Measurements from ENCODE around the gene SORL1. TPM values are rescaled to one million over a fixed set of nuclear protein-coding genes. Genes with fewer than 3 reads are reported as not detected.

Gene SORL1
- total and polyA plus RNA-seq, 2 of the 8 experiments (the other 6 are each of a cell fraction or from before 2014, with no cell fraction given), result 38.1 to 65.5 TPM

GRCh38 chr11:121417607-121418006 is 34.5 kb upstream of the SORL1 start:
- H3K79me2 ChIP-seq (ENCODE audit: control insufficient read depth in 1 of 2, insufficient read depth in 2 of 2, low read length in 2 of 2), result no peaks in the 10 kb centered on the region
- no peak overlapping the region for H2BK15ac ChIP-seq (ENCODE audit: low read length)
- no peak overlapping the region for H3K23ac ChIP-seq (ENCODE audit: insufficient read length)
- H3K18ac ChIP-seq (ENCODE audit: extremely low read depth, low read length), result no peak overlapping the region
- H4K20me1 ChIP-seq (replicated peaks in 1 of 2; ENCODE audit: control insufficient read depth in 1 of 2, insufficient read depth in 2 of 2, low read length in 2 of 2), result no peaks in the 10 kb centered on the region
- H4K8ac ChIP-seq (ENCODE audit: extremely low read depth, insufficient read depth, low read length), result no peak overlapping the region
- 0 out of 2 replicates have a peak overlapping the region, but pooled peaks have one; percentile 83 for H2AFZ ChIP-seq (ENCODE audit: low read length)
- no peak overlapping the region for H3K4me3 ChIP-seq (ENCODE audit: extremely low read depth in 1 of 4, insufficient read depth in 2 of 4, low read depth in 3 of 4, low read length in 4 of 4)
- no peak for DNase-seq (ENCODE audit: low read depth in 1 of 2, low spot score in 2 of 2)
- peaks cover 0 to 4% (median 0%) of the 10 kb centered on the region in 4 experiments; a peak in 2 of 7 replicates for H3K4me1 ChIP-seq (replicated peaks in 1 of 4; ENCODE audit: control insufficient read depth in 3 of 4, insufficient read depth in 4 of 4, low read length in 3 of 4)
- ChIA-PET POLR2A (ENCODE audit: partially characterized antibody) (interaction anchor here (0.9 kb wide), 1 partner anchor 10 kb away, joined by 3 read pairs; no protein-coding TSS in a partner anchor), CTCF (ENCODE audit: partially characterized antibody) (interaction anchor here (0.6 to 1.4 kb wide), 7 partner anchors 10 to 846 kb away, joined by 3 to 4 read pairs (median 3); no protein-coding TSS in a partner anchor)
- H3K56ac ChIP-seq (replicated peaks; ENCODE audit: insufficient read length, low read depth, low read length), result no peak overlapping the region
- H2AK5ac ChIP-seq (ENCODE audit: low read depth, low read length), result no peak overlapping the region
- no peaks in the 10 kb centered on the region for H3K36me3 ChIP-seq (ENCODE audit: control insufficient read depth in 2 of 4, insufficient read depth in 4 of 4, low read length in 3 of 4)
- no peak overlapping the region for H2BK120ac ChIP-seq (replicated peaks; ENCODE audit: low read depth, low read length)
- H3K9me3 ChIP-seq (ENCODE audit: insufficient read depth in 2 of 2, low read depth in 1 of 2, low read length in 1 of 2), result no peaks in the 10 kb centered on the region
- H3K23me2 ChIP-seq (ENCODE audit: low read depth, low read length), result no peaks in the 10 kb centered on the region
- no peaks in the 10 kb centered on the region for H3K79me1 ChIP-seq (ENCODE audit: low read depth, low read length)
- H3K27me3 ChIP-seq (replicated peaks in 1 of 4; ENCODE audit: control insufficient read depth in 3 of 4, extremely low read depth in 1 of 4, insufficient read depth in 3 of 4, low read length in 3 of 4), result no peaks in the 10 kb centered on the region
- H3K14ac ChIP-seq (ENCODE audit: insufficient read length), result no peak overlapping the region
- 0 out of 2 replicates have a peak overlapping the region, but pooled peaks have one; percentile 71 for H2BK12ac ChIP-seq (ENCODE audit: low read depth, low read length)
- H4K5ac ChIP-seq (ENCODE audit: insufficient read length, low read depth, low read length), result no peak overlapping the region
- H2BK5ac ChIP-seq (ENCODE audit: low read depth, low read length), result no peak overlapping the region
- H3K4me2 ChIP-seq (ENCODE audit: insufficient read depth in 1 of 2, low read depth in 2 of 2, low read length in 2 of 2), result no peak overlapping the region
- no peak overlapping the region for H2BK20ac ChIP-seq (ENCODE audit: low read length)
- WGBS, 2 experiments (ENCODE audit: extremely low coverage in 1 of 2, insufficient coverage in 1 of 2, insufficient read length in 1 of 2, insufficient replicate concordance in 2 of 2, low coverage in 1 of 2, low lambda C conversion rate in 2 of 2, missing lambda C conversion rate in 1 of 2), result 93% methylated on average over 2 of the region's 2 CpGs; no CpG with 5 or more reads in 1 of the 2 experiments
- no peak overlapping the region for H4K91ac ChIP-seq (replicated peaks; ENCODE audit: insufficient read length, low read length)
- H3K4ac ChIP-seq (replicated peaks; ENCODE audit: insufficient read length, low read depth, low read length), result no peak overlapping the region
- no peak overlapping the region for H3K27ac ChIP-seq (ENCODE audit: low read depth, low read length)
- no peak for FAIRE-seq
- H3K9ac ChIP-seq (replicated peaks in 1 of 4; ENCODE audit: extremely low read depth in 1 of 4, low read depth in 3 of 4, low read length in 3 of 4), result no peak overlapping the region
- TF ChIP-seq, protein P1, sequence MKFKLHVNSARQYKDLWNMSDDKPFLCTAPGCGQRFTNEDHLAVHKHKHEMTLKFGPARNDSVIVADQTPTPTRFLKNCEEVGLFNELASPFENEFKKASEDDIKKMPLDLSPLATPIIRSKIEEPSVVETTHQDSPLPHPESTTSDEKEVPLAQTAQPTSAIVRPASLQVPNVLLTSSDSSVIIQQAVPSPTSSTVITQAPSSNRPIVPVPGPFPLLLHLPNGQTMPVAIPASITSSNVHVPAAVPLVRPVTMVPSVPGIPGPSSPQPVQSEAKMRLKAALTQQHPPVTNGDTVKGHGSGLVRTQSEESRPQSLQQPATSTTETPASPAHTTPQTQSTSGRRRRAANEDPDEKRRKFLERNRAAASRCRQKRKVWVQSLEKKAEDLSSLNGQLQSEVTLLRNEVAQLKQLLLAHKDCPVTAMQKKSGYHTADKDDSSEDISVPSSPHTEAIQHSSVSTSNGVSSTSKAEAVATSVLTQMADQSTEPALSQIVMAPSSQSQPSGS (IDR thresholded peaks at IDR 0.05; ENCODE audit: low read length), result no peak
- TF ChIP-seq NRF1 (IDR thresholded peaks at IDR 0.05; ENCODE audit: low read depth, low read length), result no peak
- TF ChIP-seq GTF2F1 (IDR thresholded peaks at IDR 0.05; ENCODE audit: borderline replicate concordance, low read depth, low read length), result no peak
- TF ChIP-seq, protein P2, sequence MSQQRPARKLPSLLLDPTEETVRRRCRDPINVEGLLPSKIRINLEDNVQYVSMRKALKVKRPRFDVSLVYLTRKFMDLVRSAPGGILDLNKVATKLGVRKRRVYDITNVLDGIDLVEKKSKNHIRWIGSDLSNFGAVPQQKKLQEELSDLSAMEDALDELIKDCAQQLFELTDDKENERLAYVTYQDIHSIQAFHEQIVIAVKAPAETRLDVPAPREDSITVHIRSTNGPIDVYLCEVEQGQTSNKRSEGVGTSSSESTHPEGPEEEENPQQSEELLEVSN (IDR thresholded peaks at IDR 0.05), result no peak
- no peak for TF ChIP-seq JUND (IDR thresholded peaks at IDR 0.05; ENCODE audit: low read length)
- no peak for TF ChIP-seq ASH2L (IDR thresholded peaks at IDR 0.05; ENCODE audit: low read length)
- TF ChIP-seq, protein P3, sequence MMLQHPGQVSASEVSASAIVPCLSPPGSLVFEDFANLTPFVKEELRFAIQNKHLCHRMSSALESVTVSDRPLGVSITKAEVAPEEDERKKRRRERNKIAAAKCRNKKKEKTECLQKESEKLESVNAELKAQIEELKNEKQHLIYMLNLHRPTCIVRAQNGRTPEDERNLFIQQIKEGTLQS (IDR thresholded peaks at IDR 0.05; ENCODE audit: insufficient read depth, low read depth, low read length), result no peak
- no peak for TF ChIP-seq CTBP2 (IDR thresholded peaks at IDR 0.05; ENCODE audit: borderline replicate concordance, insufficient read depth, insufficient read length, low read length)
- no peak for TF ChIP-seq KDM1A (IDR thresholded peaks at IDR 0.05; ENCODE audit: borderline replicate concordance, low read length)
- no peak for TF ChIP-seq CBX8 (IDR thresholded peaks at IDR 0.05; ENCODE audit: borderline replicate concordance, low read depth, low read length)

Data from H1 (cell line).